GM23338 (cell line): ENCODE data around the gene SMYD3. TPM values are rescaled to one million over a fixed set of nuclear protein-coding genes. Genes with fewer than 3 reads are reported as not detected.

Source experiments
- ATAC-seq: fragments of 200-7000 bp; cut with Tn5 transposase; 3 replicates; pipeline ENCODE4 v1.9.1; 2020
- DNase-seq: peaks from one replicate; pipeline ENCODE4 v3.0.0-alpha.2; 2015; ENCODE audit warnings: low spot score
- H2AFZ ChIP-seq: fragments of 200-600 bp; sonication (generic); 2 replicates; pipeline ENCODE4 v1.8.0; 2016; ENCODE audit warnings: antibody characterized with exemption, mild to moderate bottlenecking, moderate library complexity
- H3F3A ChIP-seq: fragments of 200-600 bp; sonication (generic); replicated peaks from 2 replicates; pipeline ENCODE4 v1.8.0; 2017; ENCODE audit warnings: antibody characterized with exemption, mixed run types, low read depth
- H3K27ac ChIP-seq: fragments of 200-600 bp; sonication (generic); 2 replicates; pipeline ENCODE4 v1.6.1; 2016; ENCODE audit warnings: low read depth
- H3K27me3 ChIP-seq: fragments of 200-600 bp; sonication (generic); 2 replicates; pipeline ENCODE4 v1.8.0; 2016; ENCODE audit warnings: mild to moderate bottlenecking, mixed run types, moderate library complexity; ENCODE audit not compliant: insufficient read depth
- H3K36me3 ChIP-seq: fragments of 200-600 bp; sonication (generic); 2 replicates; pipeline ENCODE4 v1.8.0; 2016; ENCODE audit warnings: mild to moderate bottlenecking; ENCODE audit not compliant: insufficient read depth
- H3K4me1 ChIP-seq: fragments of 200-600 bp; sonication (generic); 2 replicates; pipeline ENCODE4 v1.8.0; 2016; ENCODE audit warnings: mild to moderate bottlenecking, moderate library complexity; ENCODE audit not compliant: insufficient read depth
- H3K4me2 ChIP-seq: fragments of 200-600 bp; sonication (generic); 2 replicates; pipeline ENCODE4 v1.7.1; 2017; ENCODE audit warnings: mixed run types
- H3K4me3 ChIP-seq: fragments of 200-600 bp; sonication (generic); 2 replicates; pipeline ENCODE4 v1.6.1; 2016; ENCODE audit warnings: mixed run types
- H3K79me2 ChIP-seq: fragments of 200-600 bp; sonication (generic); replicated peaks from 2 replicates; pipeline ENCODE4 v1.8.0; 2017; ENCODE audit warnings: mild to moderate bottlenecking; ENCODE audit not compliant: insufficient read depth
- H3K9me2 ChIP-seq: fragments of 200-600 bp; sonication (generic); 2 replicates; pipeline ENCODE4 v1.8.0; 2017; ENCODE audit not compliant: insufficient read depth
- H4K20me1 ChIP-seq: fragments of 200-600 bp; sonication (generic); replicated peaks from 2 replicates; pipeline ENCODE4 v1.8.0; 2017; ENCODE audit warnings: mild to moderate bottlenecking; ENCODE audit not compliant: insufficient read depth
- H3K27ac Mint-ChIP-seq: 2 replicates; pipeline ENCODE4 v1.8.0; 2020; ENCODE audit warnings: inconsistent platforms, mild to moderate bottlenecking, moderate library complexity, mixed read lengths
- H3K27me3 Mint-ChIP-seq: 3 replicates; pipeline ENCODE4 v1.8.0; 2022; ENCODE audit warnings: low read depth, mild to moderate bottlenecking, moderate library complexity, mixed read lengths, inconsistent platforms; ENCODE audit not compliant: insufficient read depth, poor library complexity
- H3K36me3 Mint-ChIP-seq: 3 replicates; pipeline ENCODE4 v1.8.0; 2021; ENCODE audit warnings: low read depth, mild to moderate bottlenecking, inconsistent platforms, moderate library complexity, mixed read lengths
- H3K4me1 Mint-ChIP-seq: 3 replicates; pipeline ENCODE4 v1.8.0; 2020; ENCODE audit warnings: mild to moderate bottlenecking, inconsistent platforms, mixed read lengths
- H3K4me3 Mint-ChIP-seq: 3 replicates; pipeline ENCODE4 v1.8.0; 2021; ENCODE audit warnings: moderate library complexity, mild to moderate bottlenecking, inconsistent platforms, mixed read lengths
- H3K9me3 Mint-ChIP-seq: 3 replicates; pipeline ENCODE4 v1.8.0; 2020; ENCODE audit warnings: moderate library complexity, mild to moderate bottlenecking, inconsistent platforms, mixed read lengths
- CREB1 ChIP-seq: fragments of 250-450 bp; sonication (Bioruptor Pico); IDR thresholded peaks from 2 replicates; pipeline ENCODE4 v1.5.0; 2020; ENCODE audit warnings: low read depth, mild to moderate bottlenecking, moderate library complexity
- CTCF ChIP-seq, 2 experiments: fragments of 200-600 bp in 1 of 2; sonication (generic) in 1 of 2; conservative IDR thresholded peaks; 2 replicates each; pipeline versions ENCODE4 v1.5.1 to v1.6.1; 2016 to 2017; ENCODE audit warnings: antibody characterized with exemption in 2 of 2, low read depth in 2 of 2, mild to moderate bottlenecking in 2 of 2, moderate library complexity in 1 of 2
- ETS1 ChIP-seq: IDR thresholded peaks from 2 replicates; pipeline ENCODE4 v1.6.1; 2016; ENCODE audit warnings: antibody characterized with exemption
- EZH2 ChIP-seq: fragments of 200-600 bp; sonication (generic); IDR thresholded peaks from one replicate; pipeline ENCODE4 v1.8.0; 2017; ENCODE audit warnings: antibody characterized with exemption, mild to moderate bottlenecking, low read depth; ENCODE audit not compliant: unreplicated experiment
- EZH2phosphoT487 ChIP-seq: fragments of 200-600 bp; sonication (generic); IDR thresholded peaks from one replicate; pipeline ENCODE4 v1.8.1; 2018; ENCODE audit warnings: antibody characterized with exemption; ENCODE audit not compliant: unreplicated experiment
- JUNB ChIP-seq: IDR thresholded peaks from one replicate; pipeline ENCODE4 v1.6.1; 2016; ENCODE audit warnings: antibody characterized with exemption; ENCODE audit not compliant: unreplicated experiment
- NANOG ChIP-seq: IDR thresholded peaks from 2 replicates; pipeline ENCODE4 v1.6.1; 2016; ENCODE audit warnings: antibody characterized with exemption, borderline replicate concordance
- POLR2AphosphoS5 ChIP-seq: IDR thresholded peaks from 2 replicates; pipeline ENCODE4 v1.6.1; 2016; ENCODE audit warnings: antibody characterized with exemption, low read depth
- STAT1 ChIP-seq: IDR thresholded peaks from one replicate; pipeline ENCODE4 v1.6.1; 2016; ENCODE audit warnings: antibody characterized with exemption; ENCODE audit not compliant: unreplicated experiment
- ZNF114 ChIP-seq: fragments of 250-450 bp; sonication (Bioruptor Pico); IDR thresholded peaks from 2 replicates; pipeline ENCODE4 v1.5.0; 2020; ENCODE audit warnings: mild to moderate bottlenecking, moderate library complexity
- ZNF331 ChIP-seq: fragments of 250-450 bp; sonication (Bioruptor Pico); IDR thresholded peaks from 2 replicates; pipeline ENCODE4 v1.5.0; 2020; ENCODE audit warnings: low read depth, mild to moderate bottlenecking, moderate library complexity
- ZNF462 ChIP-seq: fragments of 250-450 bp; sonication (Bioruptor Pico); IDR thresholded peaks from 2 replicates; pipeline ENCODE4 v1.5.0; 2020; ENCODE audit warnings: mild to moderate bottlenecking, moderate library complexity
- polyA plus RNA-seq: library from polyadenylated mRNA; unstranded; fragments of >200 nt; fragmentation: Nextera tagmentation; extraction: Ambion mirVana; gene quantifications from 2 replicates; pipeline ENCODE4 v1.2.1, GENCODE V29; 2016
- total RNA-seq: library from RNA; depleted of rRNA; stranded (reverse); fragments of >200 nt; shearing (Covaris generic); gene quantifications from 2 replicates; pipeline ENCODE4 v1.2.3, GENCODE V29; 2014
- TF ChIP-seq, protein P1 (sequence below): IDR thresholded peaks from one replicate; pipeline ENCODE4 v1.6.1; 2018; ENCODE audit warnings: antibody characterized with exemption; ENCODE audit not compliant: unreplicated experiment

SMYD3 gene
- total and polyA plus RNA-seq, 2 experiments from 2014 or later, result 31.8 to 34.4 TPM

GRCh38 chr1:245952383-245953026 lies 554.6 kb downstream of the SMYD3 start:
- TF ChIP-seq CTCF (conservative IDR thresholded peaks at IDR 0.05; ENCODE audit: low read depth in 2 of 2) (no peak), STAT1 (no peak), EZH2 (no peak), POLR2AphosphoS5 (no peak), ZNF331 (no peak), ZNF462 (CRISPR knock-in tag) (no peak), ZNF114 (no peak), JUNB (no peak), ETS1 (no peak), CREB1 (no peak), NANOG (no peak), EZH2phosphoT487 (no peak)
- TF ChIP-seq, protein P1, sequence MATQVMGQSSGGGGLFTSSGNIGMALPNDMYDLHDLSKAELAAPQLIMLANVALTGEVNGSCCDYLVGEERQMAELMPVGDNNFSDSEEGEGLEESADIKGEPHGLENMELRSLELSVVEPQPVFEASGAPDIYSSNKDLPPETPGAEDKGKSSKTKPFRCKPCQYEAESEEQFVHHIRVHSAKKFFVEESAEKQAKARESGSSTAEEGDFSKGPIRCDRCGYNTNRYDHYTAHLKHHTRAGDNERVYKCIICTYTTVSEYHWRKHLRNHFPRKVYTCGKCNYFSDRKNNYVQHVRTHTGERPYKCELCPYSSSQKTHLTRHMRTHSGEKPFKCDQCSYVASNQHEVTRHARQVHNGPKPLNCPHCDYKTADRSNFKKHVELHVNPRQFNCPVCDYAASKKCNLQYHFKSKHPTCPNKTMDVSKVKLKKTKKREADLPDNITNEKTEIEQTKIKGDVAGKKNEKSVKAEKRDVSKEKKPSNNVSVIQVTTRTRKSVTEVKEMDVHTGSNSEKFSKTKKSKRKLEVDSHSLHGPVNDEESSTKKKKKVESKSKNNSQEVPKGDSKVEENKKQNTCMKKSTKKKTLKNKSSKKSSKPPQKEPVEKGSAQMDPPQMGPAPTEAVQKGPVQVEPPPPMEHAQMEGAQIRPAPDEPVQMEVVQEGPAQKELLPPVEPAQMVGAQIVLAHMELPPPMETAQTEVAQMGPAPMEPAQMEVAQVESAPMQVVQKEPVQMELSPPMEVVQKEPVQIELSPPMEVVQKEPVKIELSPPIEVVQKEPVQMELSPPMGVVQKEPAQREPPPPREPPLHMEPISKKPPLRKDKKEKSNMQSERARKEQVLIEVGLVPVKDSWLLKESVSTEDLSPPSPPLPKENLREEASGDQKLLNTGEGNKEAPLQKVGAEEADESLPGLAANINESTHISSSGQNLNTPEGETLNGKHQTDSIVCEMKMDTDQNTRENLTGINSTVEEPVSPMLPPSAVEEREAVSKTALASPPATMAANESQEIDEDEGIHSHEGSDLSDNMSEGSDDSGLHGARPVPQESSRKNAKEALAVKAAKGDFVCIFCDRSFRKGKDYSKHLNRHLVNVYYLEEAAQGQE, result no peak
- DNase-seq, result no peak
- Histone ChIP-seq H3F3A (no peaks in the 10 kb centered on the region), H3K36me3 (no peaks in the 10 kb centered on the region), H3K4me1 (peaks cover 3% of the 10 kb centered on the region; the same call in 1 of the 2 replicates), H3K27ac (no peak overlapping the region), H3K27me3 (no peaks in the 10 kb centered on the region), H4K20me1 (no peaks in the 10 kb centered on the region), H3K4me3 (no peak overlapping the region), H2AFZ (no peak overlapping the region), H3K79me2 (no peaks in the 10 kb centered on the region), H3K9me2 (0 out of 2 replicates have a peak, but pooled peaks cover 3% of the 10 kb centered on the region), H3K4me2 (no peak overlapping the region)
- Mint-ChIP-seq H3K27ac (no peak overlapping the region), H3K27me3 (peaks cover 2% of the 10 kb centered on the region), H3K4me3 (no peak overlapping the region), H3K9me3 (no peaks in the 10 kb centered on the region), H3K36me3 (no peaks in the 10 kb centered on the region; the same call in 2 of the 3 replicates), H3K4me1 (peaks cover 7% of the 10 kb centered on the region)
- ATAC-seq, result no peak
